Astrocyte (in vitro differentiated cells and primary cell): ENCODE data around the gene HPSE2. TPM values are rescaled to one million over a fixed set of nuclear protein-coding genes. Genes with fewer than 3 reads are reported as not detected.
A peak's percentile ranks its signal among the peaks of the same experiment; 100 is the strongest.

ENCODE experiments used
- DNase-seq: peaks from one replicate; pipeline ENCODE4 v3.0.0-alpha.2; 2010; ENCODE audit warnings: low read depth
- FAIRE-seq: peaks from 2 replicates; lab custom pipeline; 2011; peaks lifted over from hg19 to GRCh38; lab: Jason Lieb, UNC
- H2AFZ ChIP-seq: 2 replicates; pipeline ENCODE4 v1.6.0; 2012; ENCODE audit warnings: low read depth, low read length, inconsistent platforms
- H3K27ac ChIP-seq: 2 replicates; pipeline ENCODE4 v1.5.1; 2011; ENCODE audit warnings: low read depth, low read length, inconsistent platforms
- H3K27me3 ChIP-seq: 2 replicates; pipeline ENCODE4 v1.6.0; 2011; ENCODE audit warnings: low read length, inconsistent platforms; ENCODE audit not compliant: insufficient read depth
- H3K36me3 ChIP-seq: 2 replicates; pipeline ENCODE4 v1.5.1; 2011; ENCODE audit warnings: low read length, inconsistent platforms; ENCODE audit not compliant: insufficient read depth
- H3K4me1 ChIP-seq: 2 replicates; pipeline ENCODE4 v1.5.1; 2011; ENCODE audit warnings: low read length, inconsistent platforms; ENCODE audit not compliant: insufficient read depth
- H3K4me2 ChIP-seq: 2 replicates; pipeline ENCODE4 v1.6.0; 2012; ENCODE audit warnings: low read length, inconsistent platforms
- H3K4me3 ChIP-seq: 2 replicates; pipeline ENCODE4 v1.5.1; 2011; ENCODE audit warnings: low read depth, mild to moderate bottlenecking, low read length, inconsistent platforms; ENCODE audit not compliant: insufficient read depth
- H3K79me2 ChIP-seq: 2 replicates; pipeline ENCODE4 v1.6.0; 2012; ENCODE audit warnings: mild to moderate bottlenecking, low read length, inconsistent platforms; ENCODE audit not compliant: insufficient read depth
- H3K9ac ChIP-seq: 2 replicates; pipeline ENCODE4 v1.6.0; 2012; ENCODE audit warnings: mild to moderate bottlenecking, low read length, inconsistent platforms
- H3K9me3 ChIP-seq: 2 replicates; pipeline ENCODE4 v1.5.1; 2012; ENCODE audit warnings: low read depth, mild to moderate bottlenecking, low read length, inconsistent platforms; ENCODE audit not compliant: insufficient read depth
- H4K20me1 ChIP-seq: 2 replicates; pipeline ENCODE4 v1.6.0; 2012; ENCODE audit warnings: low read length, inconsistent platforms; ENCODE audit not compliant: insufficient read depth
- H3K27ac Mint-ChIP-seq: one replicate; pipeline ENCODE4 v1.8.0; 2021; ENCODE audit warnings: mild to moderate bottlenecking, mixed read lengths; ENCODE audit not compliant: unreplicated experiment
- H3K27me3 Mint-ChIP-seq: one replicate; pipeline ENCODE4 v1.8.0; 2021; ENCODE audit warnings: low read depth, mixed read lengths; ENCODE audit not compliant: unreplicated experiment
- H3K36me3 Mint-ChIP-seq: one replicate; pipeline ENCODE4 v1.8.0; 2021; ENCODE audit warnings: low read depth, mixed read lengths; ENCODE audit not compliant: unreplicated experiment
- H3K4me1 Mint-ChIP-seq: one replicate; pipeline ENCODE4 v1.8.0; 2021; ENCODE audit warnings: low read depth, mixed read lengths; ENCODE audit not compliant: unreplicated experiment
- H3K4me3 Mint-ChIP-seq: one replicate; pipeline ENCODE4 v1.8.0; 2021; ENCODE audit warnings: mild to moderate bottlenecking, moderate library complexity, mixed read lengths; ENCODE audit not compliant: unreplicated experiment
- H3K9me3 Mint-ChIP-seq: one replicate; pipeline ENCODE4 v1.8.0; 2021; ENCODE audit warnings: mild to moderate bottlenecking, mixed read lengths; ENCODE audit not compliant: unreplicated experiment
- EZH2 ChIP-seq: IDR thresholded peaks from 2 replicates; pipeline ENCODE4 v1.6.1; 2012; ENCODE audit warnings: mild to moderate bottlenecking, low read length, inconsistent platforms; ENCODE audit not compliant: insufficient read depth
- total RNA-seq: library from RNA; stranded (reverse); gene quantifications from 2 replicates; pipeline ENCODE4 v1.2.1, GENCODE V29; 2021
- TF ChIP-seq, protein P1 (sequence below): IDR thresholded peaks from 2 replicates; pipeline ENCODE4 v1.5.1; 2011; ENCODE audit warnings: low read depth, mild to moderate bottlenecking, inconsistent platforms, low read length, moderate library complexity; ENCODE audit not compliant: insufficient read depth

HPSE2 gene
- total RNA-seq, 1 donor from 2014 or later, result 0.14 TPM

DNA sequence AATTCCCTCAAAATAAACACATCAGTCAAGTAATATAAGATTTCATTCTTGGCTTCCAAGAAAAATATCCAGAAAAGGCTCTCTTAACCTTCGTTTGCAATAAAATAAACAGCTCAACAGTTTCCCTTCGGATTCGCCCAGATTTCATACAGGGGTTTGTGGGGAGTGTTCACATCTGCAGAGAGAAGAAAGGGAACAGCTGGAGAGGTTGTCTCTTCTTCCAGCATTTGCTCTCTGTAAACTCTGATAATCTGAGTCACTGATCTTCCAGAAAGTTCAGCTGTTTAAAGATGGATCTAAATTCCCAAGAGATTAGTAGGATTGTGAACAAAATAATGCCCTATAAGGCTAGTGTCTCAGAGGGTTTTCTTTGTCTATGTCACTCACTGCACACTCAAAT is 277.9 kb downstream of the HPSE2 start:
- H3K9me3 Mint-ChIP-seq, result no peaks in the 10 kb centered on the region
- Histone ChIP-seq H2AFZ (no peak overlapping the region), H3K36me3 (no peaks in the 10 kb centered on the region), H3K4me2 (peak overlapping the region; percentile 75), H4K20me1 (no peaks in the 10 kb centered on the region), H3K27ac (no peak overlapping the region), H3K9ac (no peak overlapping the region), H3K79me2 (no peaks in the 10 kb centered on the region), H3K9me3 (no peaks in the 10 kb centered on the region), H3K4me1 (peaks cover 19% of the 10 kb centered on the region), H3K4me3 (no peak overlapping the region), H3K27me3 (no peaks in the 10 kb centered on the region)
- no peak for FAIRE-seq
- H3K27ac Mint-ChIP-seq, result peak overlapping the region; percentile 93
- H3K36me3 Mint-ChIP-seq, result no peaks in the 10 kb centered on the region
- TF ChIP-seq EZH2, result no peak
- TF ChIP-seq, protein P1, sequence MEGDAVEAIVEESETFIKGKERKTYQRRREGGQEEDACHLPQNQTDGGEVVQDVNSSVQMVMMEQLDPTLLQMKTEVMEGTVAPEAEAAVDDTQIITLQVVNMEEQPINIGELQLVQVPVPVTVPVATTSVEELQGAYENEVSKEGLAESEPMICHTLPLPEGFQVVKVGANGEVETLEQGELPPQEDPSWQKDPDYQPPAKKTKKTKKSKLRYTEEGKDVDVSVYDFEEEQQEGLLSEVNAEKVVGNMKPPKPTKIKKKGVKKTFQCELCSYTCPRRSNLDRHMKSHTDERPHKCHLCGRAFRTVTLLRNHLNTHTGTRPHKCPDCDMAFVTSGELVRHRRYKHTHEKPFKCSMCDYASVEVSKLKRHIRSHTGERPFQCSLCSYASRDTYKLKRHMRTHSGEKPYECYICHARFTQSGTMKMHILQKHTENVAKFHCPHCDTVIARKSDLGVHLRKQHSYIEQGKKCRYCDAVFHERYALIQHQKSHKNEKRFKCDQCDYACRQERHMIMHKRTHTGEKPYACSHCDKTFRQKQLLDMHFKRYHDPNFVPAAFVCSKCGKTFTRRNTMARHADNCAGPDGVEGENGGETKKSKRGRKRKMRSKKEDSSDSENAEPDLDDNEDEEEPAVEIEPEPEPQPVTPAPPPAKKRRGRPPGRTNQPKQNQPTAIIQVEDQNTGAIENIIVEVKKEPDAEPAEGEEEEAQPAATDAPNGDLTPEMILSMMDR, result no peak
- peaks cover 31% of the 10 kb centered on the region for H3K4me1 Mint-ChIP-seq
- DNase-seq, result no peak
- H3K27me3 Mint-ChIP-seq, result peaks cover under 1% of the 10 kb centered on the region
- no peak overlapping the region for H3K4me3 Mint-ChIP-seq

DNA sequence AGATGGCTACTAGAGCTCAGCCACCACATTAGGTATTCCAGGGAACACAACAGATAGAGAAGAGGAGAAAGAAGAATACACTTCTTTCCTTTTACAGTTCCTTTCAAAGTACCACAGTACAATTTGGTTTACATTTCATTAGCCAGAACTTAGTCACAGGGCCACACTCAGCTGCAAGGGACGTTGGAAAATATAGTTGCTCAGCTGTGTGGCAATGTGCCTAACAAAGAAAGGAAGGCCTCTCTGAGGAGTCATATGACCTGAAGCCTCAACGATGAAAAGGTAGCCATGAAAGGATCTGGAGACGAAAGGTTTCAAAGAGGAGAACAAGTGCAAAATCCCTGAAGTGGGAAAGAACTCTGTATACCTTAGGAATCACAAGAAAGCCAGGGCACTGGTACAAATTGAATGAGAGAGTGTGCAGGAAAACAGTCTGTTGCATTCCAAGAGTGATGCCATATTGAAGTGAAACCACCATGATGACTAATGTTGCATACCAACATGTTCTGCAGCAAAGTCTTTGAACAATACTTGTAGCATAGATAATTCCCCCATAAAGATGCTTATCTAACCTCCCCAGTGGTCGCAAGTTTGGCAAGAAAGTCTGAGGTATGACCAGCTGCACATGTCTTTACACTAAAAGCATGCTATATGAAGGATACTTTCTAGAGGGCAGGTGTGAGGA is 278.9 kb downstream of the HPSE2 start:
- no peaks in the 10 kb centered on the region for H4K20me1 ChIP-seq
- H3K79me2 ChIP-seq, result no peaks in the 10 kb centered on the region
- peak overlapping the region; percentile 75 for H3K4me2 ChIP-seq
- Mint-ChIP-seq H3K4me3 (no peak overlapping the region), H3K4me1 (peaks cover 31% of the 10 kb centered on the region), H3K9me3 (no peaks in the 10 kb centered on the region), H3K27me3 (peaks cover 3% of the 10 kb centered on the region), H3K27ac (peak overlapping the region; percentile 93), H3K36me3 (no peaks in the 10 kb centered on the region)
- peak overlapping the region; percentile 75 for H3K27ac ChIP-seq
- peaks cover 19% of the 10 kb centered on the region for H3K4me1 ChIP-seq
- no peaks in the 10 kb centered on the region for H3K36me3 ChIP-seq
- H2AFZ ChIP-seq, result peak overlapping the region; percentile 70
- FAIRE-seq (peak; percentile 17), DNase-seq (peak; percentile 13)
- H3K27me3 ChIP-seq, result no peaks in the 10 kb centered on the region
- TF ChIP-seq, protein P1, result no peak
- peak overlapping the region; percentile 34 for H3K4me3 ChIP-seq
- H3K9ac ChIP-seq, result peak overlapping the region; percentile 13
- no peaks in the 10 kb centered on the region for H3K9me3 ChIP-seq

DNA sequence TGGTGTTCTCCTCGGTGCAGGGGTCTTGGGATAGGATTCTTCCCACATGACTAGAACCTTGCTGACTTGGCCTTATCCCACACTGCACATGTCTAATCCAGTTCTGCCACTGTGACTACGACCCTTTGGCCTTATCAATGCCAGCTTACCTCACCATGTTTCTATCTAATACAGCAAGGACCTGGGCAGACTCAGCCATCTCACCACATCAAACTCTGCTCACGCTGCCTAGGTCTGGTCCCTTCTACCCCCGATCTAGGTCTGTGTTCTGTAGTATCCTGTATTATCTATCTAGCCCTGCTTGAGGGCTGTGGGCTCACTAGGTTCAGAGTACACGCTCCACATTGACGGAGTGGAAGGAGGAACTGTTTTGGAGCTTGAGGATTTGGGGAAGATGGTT is 282.4 kb downstream of the HPSE2 start:
- H3K27me3 ChIP-seq, result no peaks in the 10 kb centered on the region
- no peaks in the 10 kb centered on the region for H3K9me3 Mint-ChIP-seq
- H3K79me2 ChIP-seq, result no peaks in the 10 kb centered on the region
- no peak overlapping the region for H3K4me3 Mint-ChIP-seq
- H3K9me3 ChIP-seq, result no peaks in the 10 kb centered on the region
- peaks cover 3% of the 10 kb centered on the region for H3K27me3 Mint-ChIP-seq
- peaks cover 19% of the 10 kb centered on the region for H3K4me1 ChIP-seq
- peaks cover 20% of the 10 kb centered on the region for H3K4me1 Mint-ChIP-seq
- no peak overlapping the region for H3K27ac Mint-ChIP-seq
- no peak overlapping the region for H3K9ac ChIP-seq
- H3K4me2 ChIP-seq, result no peak overlapping the region
- no peak overlapping the region for H3K27ac ChIP-seq
- H3K4me3 ChIP-seq, result no peak overlapping the region
- no peak for DNase-seq
- no peaks in the 10 kb centered on the region for H3K36me3 ChIP-seq
- no peak overlapping the region for H2AFZ ChIP-seq
- no peaks in the 10 kb centered on the region for H3K36me3 Mint-ChIP-seq
- FAIRE-seq, result no peak
- H4K20me1 ChIP-seq, result no peaks in the 10 kb centered on the region
- TF ChIP-seq, protein P1, result no peak
- TF ChIP-seq EZH2, result no peak
